ENCODE measurements around the gene SLC4A3. TPM values are rescaled to one million over a fixed set of nuclear protein-coding genes. Genes with fewer than 3 reads are reported as not detected.

The SLC4A3 gene
- total and polyA plus RNA-seq, 2 of the 13 experiments (the other 11 are each of a cell fraction or from before 2014, with no cell fraction given), result 0.18 to 0.95 TPM

DNA sequence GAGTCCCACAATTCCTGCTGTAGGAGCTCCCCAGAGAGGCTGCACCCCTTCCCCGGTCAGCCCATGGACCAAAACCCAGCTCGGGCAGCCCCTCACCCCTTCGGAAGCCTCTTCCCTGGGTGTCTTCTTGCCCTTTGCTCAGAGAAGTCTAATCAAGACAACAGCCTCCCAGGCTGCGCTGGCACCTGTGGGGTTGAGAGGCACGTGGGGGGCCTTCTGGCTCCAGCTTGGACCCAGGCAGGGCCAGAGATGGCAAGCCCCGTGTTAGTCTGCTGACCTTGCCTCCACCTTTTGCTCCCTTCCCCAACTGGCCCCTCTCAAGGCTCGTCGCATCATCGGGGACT lies 10.4 kb downstream of the SLC4A3 start:
- no peak for TF ChIP-seq ATM (IDR thresholded peaks at IDR 0.05; ENCODE audit: borderline replicate concordance)
- TF ChIP-seq, protein P1, sequence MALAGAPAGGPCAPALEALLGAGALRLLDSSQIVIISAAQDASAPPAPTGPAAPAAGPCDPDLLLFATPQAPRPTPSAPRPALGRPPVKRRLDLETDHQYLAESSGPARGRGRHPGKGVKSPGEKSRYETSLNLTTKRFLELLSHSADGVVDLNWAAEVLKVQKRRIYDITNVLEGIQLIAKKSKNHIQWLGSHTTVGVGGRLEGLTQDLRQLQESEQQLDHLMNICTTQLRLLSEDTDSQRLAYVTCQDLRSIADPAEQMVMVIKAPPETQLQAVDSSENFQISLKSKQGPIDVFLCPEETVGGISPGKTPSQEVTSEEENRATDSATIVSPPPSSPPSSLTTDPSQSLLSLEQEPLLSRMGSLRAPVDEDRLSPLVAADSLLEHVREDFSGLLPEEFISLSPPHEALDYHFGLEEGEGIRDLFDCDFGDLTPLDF (CRISPR knock-in tag; IDR thresholded peaks at IDR 0.05), result no peak
- TF ChIP-seq TSC22D2 (CRISPR knock-in tag; IDR thresholded peaks at IDR 0.05; ENCODE audit: borderline replicate concordance), result no peak
- no peak for TF ChIP-seq ZFP36 (IDR thresholded peaks at IDR 0.05; ENCODE audit: borderline replicate concordance, low read depth, low read length, partially characterized antibody)
- TF ChIP-seq ZNF232 (CRISPR knock-in tag; IDR thresholded peaks at IDR 0.05; ENCODE audit: borderline replicate concordance), result no peak
- TF ChIP-seq TARDBP (CRISPR knock-in tag; IDR thresholded peaks at IDR 0.05), result no peak
- TF ChIP-seq, protein P2, sequence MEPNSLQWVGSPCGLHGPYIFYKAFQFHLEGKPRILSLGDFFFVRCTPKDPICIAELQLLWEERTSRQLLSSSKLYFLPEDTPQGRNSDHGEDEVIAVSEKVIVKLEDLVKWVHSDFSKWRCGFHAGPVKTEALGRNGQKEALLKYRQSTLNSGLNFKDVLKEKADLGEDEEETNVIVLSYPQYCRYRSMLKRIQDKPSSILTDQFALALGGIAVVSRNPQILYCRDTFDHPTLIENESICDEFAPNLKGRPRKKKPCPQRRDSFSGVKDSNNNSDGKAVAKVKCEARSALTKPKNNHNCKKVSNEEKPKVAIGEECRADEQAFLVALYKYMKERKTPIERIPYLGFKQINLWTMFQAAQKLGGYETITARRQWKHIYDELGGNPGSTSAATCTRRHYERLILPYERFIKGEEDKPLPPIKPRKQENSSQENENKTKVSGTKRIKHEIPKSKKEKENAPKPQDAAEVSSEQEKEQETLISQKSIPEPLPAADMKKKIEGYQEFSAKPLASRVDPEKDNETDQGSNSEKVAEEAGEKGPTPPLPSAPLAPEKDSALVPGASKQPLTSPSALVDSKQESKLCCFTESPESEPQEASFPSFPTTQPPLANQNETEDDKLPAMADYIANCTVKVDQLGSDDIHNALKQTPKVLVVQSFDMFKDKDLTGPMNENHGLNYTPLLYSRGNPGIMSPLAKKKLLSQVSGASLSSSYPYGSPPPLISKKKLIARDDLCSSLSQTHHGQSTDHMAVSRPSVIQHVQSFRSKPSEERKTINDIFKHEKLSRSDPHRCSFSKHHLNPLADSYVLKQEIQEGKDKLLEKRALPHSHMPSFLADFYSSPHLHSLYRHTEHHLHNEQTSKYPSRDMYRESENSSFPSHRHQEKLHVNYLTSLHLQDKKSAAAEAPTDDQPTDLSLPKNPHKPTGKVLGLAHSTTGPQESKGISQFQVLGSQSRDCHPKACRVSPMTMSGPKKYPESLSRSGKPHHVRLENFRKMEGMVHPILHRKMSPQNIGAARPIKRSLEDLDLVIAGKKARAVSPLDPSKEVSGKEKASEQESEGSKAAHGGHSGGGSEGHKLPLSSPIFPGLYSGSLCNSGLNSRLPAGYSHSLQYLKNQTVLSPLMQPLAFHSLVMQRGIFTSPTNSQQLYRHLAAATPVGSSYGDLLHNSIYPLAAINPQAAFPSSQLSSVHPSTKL (CRISPR knock-in tag; IDR thresholded peaks at IDR 0.05), result no peak
- no peak for TF ChIP-seq MEF2D (CRISPR knock-in tag; IDR thresholded peaks at IDR 0.05)
- no peak for TF ChIP-seq KMT2A (CRISPR knock-in tag; IDR thresholded peaks at IDR 0.05)
- no peak for TF ChIP-seq AHR (CRISPR knock-in tag; IDR thresholded peaks at IDR 0.05)
- no peak for TF ChIP-seq HNRNPH1 (optimal IDR thresholded peaks at IDR 0.05; ENCODE audit: low read depth, low read length)
- TF ChIP-seq, protein P3, sequence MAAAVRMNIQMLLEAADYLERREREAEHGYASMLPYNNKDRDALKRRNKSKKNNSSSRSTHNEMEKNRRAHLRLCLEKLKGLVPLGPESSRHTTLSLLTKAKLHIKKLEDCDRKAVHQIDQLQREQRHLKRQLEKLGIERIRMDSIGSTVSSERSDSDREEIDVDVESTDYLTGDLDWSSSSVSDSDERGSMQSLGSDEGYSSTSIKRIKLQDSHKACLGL (CRISPR knock-in tag; IDR thresholded peaks at IDR 0.05), result no peak
- TF ChIP-seq EED (CRISPR knock-in tag; IDR thresholded peaks at IDR 0.05), result no peak
- Histone ChIP-seq H2AFZ (ENCODE audit: low read length) (no peak overlapping the region), H3K9me3 (ENCODE audit: low read length) (no peaks in the 10 kb centered on the region), H3K4me2 (ENCODE audit: low read depth, low read length) (no peak overlapping the region), H3K4me3 (replicated peaks in 1 of 3; ENCODE audit: insufficient read depth in 1 of 3, low read depth in 2 of 3, low read length in 3 of 3) (no peak overlapping the region), H3K27me3 (ENCODE audit: control insufficient read depth in 1 of 2, insufficient read depth in 2 of 2, low read length in 2 of 2) (peaks cover 25 to 89% of the 10 kb centered on the region in 2 experiments), H4K20me1 (ENCODE audit: insufficient read depth, low read length) (no peaks in the 10 kb centered on the region), H3K27ac (ENCODE audit: extremely low read length, insufficient read depth, low read length) (no peak overlapping the region), H3K4me1 (ENCODE audit: insufficient read depth, low read length) (peaks cover 3% of the 10 kb centered on the region), H3K36me3 (replicated peaks in 1 of 2; ENCODE audit: control insufficient read depth in 1 of 2, insufficient read depth in 2 of 2, low read length in 2 of 2) (no peaks in the 10 kb centered on the region), H3K9ac (ENCODE audit: insufficient read depth, low read depth, low read length) (no peak overlapping the region), H3K79me2 (ENCODE audit: insufficient read depth, low read length) (no peaks in the 10 kb centered on the region)
- POLR2A ChIA-PET, result no interaction called here
- ATAC-seq (no peak), FAIRE-seq (no peak), DNase-seq (ENCODE audit: low spot score) (no peak)
- in situ Hi-C loops (cut with HindIII; ENCODE audit: extremely low pct_ligation_motif_present, low pct_unique_long_range_greater_than_20kb) (no loop called here), intact Hi-C loops (cut with micrococcal nuclease; ENCODE audit: unreplicated experiment) (no loop called here)
- WGBS (ENCODE audit: low lambda C conversion rate), result 26% methylated on average over 9 of the region's 9 CpGs
- CTCF ChIA-PET (ENCODE audit: low intra/inter-chr PET ratio, low total read pairs), result no interaction called here
- no TSS peak for BruUV-seq (replicated peaks)
